ENCODE measurements around the gene RCOR1.
"Not testable (repeated sequence)": the region's sequence is repeated elsewhere in the genome, so short reads cannot be mapped to it uniquely, and the experiment has no call there.

RCOR1 gene

DNA sequence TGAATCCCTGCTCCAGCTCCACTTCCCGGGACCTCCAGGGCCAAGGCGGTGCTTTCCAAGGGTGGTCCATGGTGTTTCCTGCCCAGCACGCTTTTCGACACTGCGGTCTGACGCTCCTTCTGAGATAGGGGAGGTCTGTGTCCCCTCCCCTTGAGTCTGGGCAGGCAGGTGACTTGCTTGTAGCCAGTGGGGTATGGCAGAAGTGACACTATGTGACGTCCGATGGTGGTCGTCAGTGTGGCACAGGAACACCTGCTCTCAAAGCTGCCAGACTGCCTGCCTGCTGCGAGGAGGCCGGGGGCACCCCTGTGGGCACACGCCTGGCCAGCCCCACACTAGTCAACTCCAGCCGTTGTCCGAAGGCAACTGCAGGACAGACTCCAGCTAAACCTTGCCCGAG is 168.8 kb downstream of the RCOR1 start:
- Histone ChIP-seq H3K79me1 (ENCODE audit: low read depth, low read length) (no peaks in the 10 kb centered on the region), H2BK15ac (ENCODE audit: low read length) (no peak overlapping the region), H3K4me1 (ENCODE audit: control insufficient read depth in 2 of 2, insufficient read depth in 1 of 2, low read depth in 1 of 2, low read length in 2 of 2) (peaks cover 9% of the 10 kb centered on the region in 2 donors), H3K18ac (ENCODE audit: low read length) (peak overlapping the region; percentile 52), H3K23ac (ENCODE audit: low read depth, low read length, poor library complexity) (no peak overlapping the region), H3K9ac (ENCODE audit: low read depth, low read length, poor library complexity) (peak overlapping the region; percentile 7), H3K27ac (replicated peaks; ENCODE audit: low read length) (no peak overlapping the region), H3K4me2 (ENCODE audit: insufficient read depth, low read length, poor library complexity, severe bottlenecking) (peak overlapping the region; percentile 43), H3K4me3 (ENCODE audit: low read length in 2 of 2) (peak overlapping the region in 1 of 2 donors; percentile 68), H3K4ac (ENCODE audit: low read length) (no peak overlapping the region), H2BK120ac (ENCODE audit: low read depth, low read length) (no peak overlapping the region), H3K9me3 (replicated peaks in 1 of 2; ENCODE audit: control insufficient read depth in 2 of 2, insufficient read depth in 1 of 2, low read depth in 1 of 2, low read length in 2 of 2) (peaks cover 0 to 2% of the 10 kb centered on the region in 2 donors), H4K91ac (ENCODE audit: low read depth, low read length, poor library complexity) (no peak overlapping the region), H3K36me3 (replicated peaks in 1 of 2; ENCODE audit: control insufficient read depth in 2 of 2, insufficient read depth in 2 of 2, low read length in 2 of 2) (no peaks in the 10 kb centered on the region), H2BK12ac (ENCODE audit: low read length) (no peak overlapping the region), H2AFZ (ENCODE audit: low read length) (peak overlapping the region; percentile 56), H2AK5ac (ENCODE audit: low read depth, low read length) (peak overlapping the region; percentile 8), H4K8ac (ENCODE audit: low read depth, low read length) (no peak overlapping the region), H2BK5ac (ENCODE audit: low read length) (no peak overlapping the region), H3K14ac (ENCODE audit: low read length) (no peak overlapping the region), H3K27me3 (ENCODE audit: control insufficient read depth in 3 of 3, insufficient read depth in 3 of 3, low read depth in 1 of 3, low read length in 3 of 3) (peaks cover 0 to 7% (median 0%) of the 10 kb centered on the region in 3 experiments)
- WGBS, 2 donors (ENCODE audit: extremely low coverage in 2 of 2, insufficient read length in 2 of 2, insufficient replicate concordance in 1 of 2), result no CpG with 5 or more reads among the region's 15 CpGs
- no peak for DNase-seq (ENCODE audit: low spot score)

DNA sequence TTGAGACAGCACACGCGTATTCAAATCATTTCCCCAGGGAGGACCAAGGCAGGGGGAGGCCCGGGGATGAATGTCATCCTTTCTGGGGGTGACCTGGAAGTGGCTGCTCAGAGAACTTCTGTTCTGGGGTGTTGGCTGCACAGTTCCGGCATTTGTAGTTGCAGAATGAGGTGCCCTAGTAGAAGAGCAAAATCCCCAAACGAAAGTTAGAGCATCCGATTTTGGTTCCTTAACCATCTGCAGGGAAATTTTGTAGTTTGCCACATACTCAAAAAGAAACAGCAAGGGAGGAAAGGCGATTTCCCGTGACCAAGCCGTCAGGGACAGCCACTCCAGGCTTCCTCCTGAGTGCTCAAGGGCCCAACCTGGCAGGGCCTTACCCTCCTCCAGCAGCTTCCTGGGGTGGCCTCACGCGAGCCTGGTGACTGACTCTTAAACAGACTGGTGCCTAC is 171.8 kb downstream of the RCOR1 start:
- no peak overlapping the region for H3K14ac ChIP-seq (ENCODE audit: low read length)
- no peak overlapping the region for H2BK15ac ChIP-seq (ENCODE audit: low read length)
- no peak overlapping the region for H4K8ac ChIP-seq (ENCODE audit: low read depth, low read length)
- peak overlapping the region; percentile 72 for H2BK120ac ChIP-seq (ENCODE audit: low read depth, low read length)
- no peaks in the 10 kb centered on the region for H3K36me3 ChIP-seq (replicated peaks in 1 of 2; ENCODE audit: control insufficient read depth in 2 of 2, insufficient read depth in 2 of 2, low read length in 2 of 2)
- H3K18ac ChIP-seq (ENCODE audit: low read length), result peak overlapping the region; percentile 35
- H3K9me3 ChIP-seq (replicated peaks in 1 of 2; ENCODE audit: control insufficient read depth in 2 of 2, insufficient read depth in 1 of 2, low read depth in 1 of 2, low read length in 2 of 2), result peaks cover 0 to 2% of the 10 kb centered on the region in 2 donors
- H3K23ac ChIP-seq (ENCODE audit: low read depth, low read length, poor library complexity), result no peak overlapping the region
- no peak for DNase-seq (ENCODE audit: low spot score)
- H3K4me3 ChIP-seq (ENCODE audit: low read length in 2 of 2), result no peak overlapping the region
- no peak overlapping the region for H2BK5ac ChIP-seq (ENCODE audit: low read length)
- no CpG with 5 or more reads among the region's 11 CpGs for WGBS, 2 donors (ENCODE audit: extremely low coverage in 2 of 2, insufficient read length in 2 of 2, insufficient replicate concordance in 1 of 2)
- no peak overlapping the region for H2BK12ac ChIP-seq (ENCODE audit: low read length)
- H4K91ac ChIP-seq (ENCODE audit: low read depth, low read length, poor library complexity), result no peak overlapping the region
- no peaks in the 10 kb centered on the region for H3K79me1 ChIP-seq (ENCODE audit: low read depth, low read length)
- no peak overlapping the region for H3K4ac ChIP-seq (ENCODE audit: low read length)
- H3K4me2 ChIP-seq (ENCODE audit: insufficient read depth, low read length, poor library complexity, severe bottlenecking), result no peak overlapping the region
- peaks cover 8% of the 10 kb centered on the region in 2 donors for H3K4me1 ChIP-seq (ENCODE audit: control insufficient read depth in 2 of 2, insufficient read depth in 1 of 2, low read depth in 1 of 2, low read length in 2 of 2)
- H3K27ac ChIP-seq (replicated peaks; ENCODE audit: low read length), result no peak overlapping the region
- peaks cover 0 to 7% (median 0%) of the 10 kb centered on the region in 3 experiments for H3K27me3 ChIP-seq (ENCODE audit: control insufficient read depth in 3 of 3, insufficient read depth in 3 of 3, low read depth in 1 of 3, low read length in 3 of 3)
- no peak overlapping the region for H3K9ac ChIP-seq (ENCODE audit: low read depth, low read length, poor library complexity)
- H2AK5ac ChIP-seq (ENCODE audit: low read depth, low read length), result peak overlapping the region; percentile 83
- no peak overlapping the region for H2AFZ ChIP-seq (ENCODE audit: low read length)

DNA sequence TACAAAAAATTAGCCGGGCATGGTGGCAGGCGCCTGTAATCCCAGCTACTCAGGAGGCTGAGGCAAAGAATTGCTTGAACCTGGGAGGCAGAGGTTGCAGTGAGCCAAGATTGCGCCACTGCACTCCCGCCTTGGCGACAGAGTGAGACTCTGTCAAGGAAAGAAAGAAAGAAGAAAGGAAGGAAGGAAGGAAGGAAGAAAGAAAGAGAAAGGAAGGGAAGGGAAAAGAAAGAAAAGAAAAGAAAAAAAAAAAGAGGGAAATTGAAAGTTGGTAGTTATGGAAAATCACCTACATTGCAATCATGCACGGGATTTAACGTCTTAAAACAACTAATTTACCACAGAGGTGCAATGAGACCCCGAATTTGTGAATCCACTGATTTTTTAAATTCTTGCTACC is 173.3 kb downstream of the RCOR1 start:
- not testable (repeated sequence) for H2BK5ac ChIP-seq (ENCODE audit: low read length); H2BK15ac ChIP-seq (ENCODE audit: low read length); H2BK120ac ChIP-seq (ENCODE audit: low read depth, low read length); H2BK12ac ChIP-seq (ENCODE audit: low read length); H2AFZ ChIP-seq (ENCODE audit: low read length); H3K4me1 ChIP-seq (ENCODE audit: control insufficient read depth in 2 of 2, insufficient read depth in 1 of 2, low read depth in 1 of 2, low read length in 2 of 2); H3K27me3 ChIP-seq (ENCODE audit: control insufficient read depth in 3 of 3, insufficient read depth in 3 of 3, low read depth in 1 of 3, low read length in 3 of 3); H4K91ac ChIP-seq (ENCODE audit: low read depth, low read length, poor library complexity); H3K4me3 ChIP-seq (ENCODE audit: low read length in 2 of 2); H3K4ac ChIP-seq (ENCODE audit: low read length); H2AK5ac ChIP-seq (ENCODE audit: low read depth, low read length); H3K4me2 ChIP-seq (ENCODE audit: insufficient read depth, low read length, poor library complexity, severe bottlenecking); H3K27ac ChIP-seq (replicated peaks; ENCODE audit: low read length); H4K8ac ChIP-seq (ENCODE audit: low read depth, low read length); H3K18ac ChIP-seq (ENCODE audit: low read length); DNase-seq (ENCODE audit: low spot score); H3K79me1 ChIP-seq (ENCODE audit: low read depth, low read length); H3K36me3 ChIP-seq (replicated peaks in 1 of 2; ENCODE audit: control insufficient read depth in 2 of 2, insufficient read depth in 2 of 2, low read length in 2 of 2); H3K9me3 ChIP-seq (replicated peaks in 1 of 2; ENCODE audit: control insufficient read depth in 2 of 2, insufficient read depth in 1 of 2, low read depth in 1 of 2, low read length in 2 of 2); H3K9ac ChIP-seq (ENCODE audit: low read depth, low read length, poor library complexity); H3K23ac ChIP-seq (ENCODE audit: low read depth, low read length, poor library complexity); H3K14ac ChIP-seq (ENCODE audit: low read length)
- WGBS, 2 donors (ENCODE audit: extremely low coverage in 2 of 2, insufficient read length in 2 of 2, insufficient replicate concordance in 1 of 2), result no CpG with 5 or more reads among the region's 8 CpGs

DNA sequence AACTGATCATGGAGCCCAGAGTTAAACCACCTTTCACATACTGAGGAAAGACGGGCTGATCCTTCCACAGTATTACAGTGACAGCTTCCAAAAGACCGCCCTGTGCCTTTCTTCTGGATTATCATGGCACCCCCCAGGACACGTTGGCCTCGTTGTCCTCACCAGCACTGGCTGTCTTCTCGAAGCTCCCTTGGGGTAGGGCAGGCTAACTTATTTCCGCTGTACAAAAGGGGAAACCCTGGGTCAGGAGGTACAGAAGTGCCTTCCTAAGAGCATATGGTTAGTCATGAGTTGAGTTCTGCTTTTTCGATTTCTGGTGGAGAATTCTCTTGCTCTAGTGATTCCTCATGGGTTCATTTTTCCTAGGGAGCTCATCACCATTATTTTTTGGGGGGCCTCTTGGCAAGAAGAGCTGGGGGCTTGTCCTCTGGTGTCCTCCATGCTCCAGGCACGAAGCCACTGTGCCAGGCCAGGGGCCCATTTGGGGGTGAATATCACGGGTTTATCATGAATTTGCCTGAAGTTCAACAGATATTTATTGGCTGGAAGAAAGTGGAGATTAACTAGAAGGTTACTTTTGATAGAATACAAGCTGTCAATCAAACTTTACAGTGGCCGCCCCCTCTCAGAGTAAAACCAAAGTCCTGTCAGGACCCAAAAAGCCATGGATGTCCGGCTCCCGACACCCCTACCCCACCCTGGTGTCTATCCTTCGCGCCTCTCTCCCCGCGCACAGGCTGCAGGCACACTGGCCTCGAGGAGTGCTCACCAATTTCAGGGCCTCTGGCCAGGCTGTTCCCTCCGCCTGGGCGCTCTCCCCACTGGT is 176.0 kb downstream of the RCOR1 start:
- H3K4me3 ChIP-seq (ENCODE audit: low read length in 2 of 2), result no peak overlapping the region
- no peak overlapping the region for H2BK15ac ChIP-seq (ENCODE audit: low read length)
- H2AFZ ChIP-seq (ENCODE audit: low read length), result no peak overlapping the region
- no peak overlapping the region for H2BK5ac ChIP-seq (ENCODE audit: low read length)
- peaks cover 5 to 9% of the 10 kb centered on the region in 2 donors for H3K4me1 ChIP-seq (ENCODE audit: control insufficient read depth in 2 of 2, insufficient read depth in 1 of 2, low read depth in 1 of 2, low read length in 2 of 2)
- no peak overlapping the region for H3K18ac ChIP-seq (ENCODE audit: low read length)
- H3K27ac ChIP-seq (replicated peaks; ENCODE audit: low read length), result no peak overlapping the region
- no peaks in the 10 kb centered on the region for H3K27me3 ChIP-seq (ENCODE audit: control insufficient read depth in 3 of 3, insufficient read depth in 3 of 3, low read depth in 1 of 3, low read length in 3 of 3)
- H3K4me2 ChIP-seq (ENCODE audit: insufficient read depth, low read length, poor library complexity, severe bottlenecking), result no peak overlapping the region
- no peaks in the 10 kb centered on the region for H3K9me3 ChIP-seq (replicated peaks in 1 of 2; ENCODE audit: control insufficient read depth in 2 of 2, insufficient read depth in 1 of 2, low read depth in 1 of 2, low read length in 2 of 2)
- H3K23ac ChIP-seq (ENCODE audit: low read depth, low read length, poor library complexity), result no peak overlapping the region
- H3K9ac ChIP-seq (ENCODE audit: low read depth, low read length, poor library complexity), result no peak overlapping the region
- no peaks in the 10 kb centered on the region for H3K79me1 ChIP-seq (ENCODE audit: low read depth, low read length)
- no peak overlapping the region for H3K14ac ChIP-seq (ENCODE audit: low read length)
- H2AK5ac ChIP-seq (ENCODE audit: low read depth, low read length), result peak overlapping the region; percentile 83
- no peaks in the 10 kb centered on the region for H3K36me3 ChIP-seq (replicated peaks in 1 of 2; ENCODE audit: control insufficient read depth in 2 of 2, insufficient read depth in 2 of 2, low read length in 2 of 2)
- H3K4ac ChIP-seq (ENCODE audit: low read length), result no peak overlapping the region
- DNase-seq (ENCODE audit: low spot score), result no peak
- H4K91ac ChIP-seq (ENCODE audit: low read depth, low read length, poor library complexity), result no peak overlapping the region
- no peak overlapping the region for H4K8ac ChIP-seq (ENCODE audit: low read depth, low read length)
- H2BK12ac ChIP-seq (ENCODE audit: low read length), result no peak overlapping the region
- no peak overlapping the region for H2BK120ac ChIP-seq (ENCODE audit: low read depth, low read length)
- WGBS, 2 donors (ENCODE audit: extremely low coverage in 2 of 2, insufficient read length in 2 of 2, insufficient replicate concordance in 1 of 2), result no CpG with 5 or more reads among the region's 19 CpGs

Measured in neuronal stem cell (in vitro differentiated cells).